ENCODE results near the gene HBS1L. TPM values are rescaled to one million over a fixed set of nuclear protein-coding genes. Genes with fewer than 3 reads are reported as not detected.

HBS1L gene
- total and polyA plus RNA-seq, 9 donors = 25.4 to 68.1 (median 55.9) TPM

GRCh38 chr6:134994431-134994830 is 60.2 kb downstream of the HBS1L start:
- TF ChIP-seq CTCF (IDR thresholded peaks at IDR 0.05) (no peak), EP300 (IDR thresholded peaks at IDR 0.05) (no peak), POLR2A (IDR thresholded peaks at IDR 0.05) (no peak)
- intact Hi-C loops (cut with DNase I) = no loop called here

GRCh38 chr6:134992155-134992554 is 62.5 kb downstream of the HBS1L start:
- H3K27me3 ChIP-seq = peaks cover 2% of the 10 kb centered on the region
- no peaks in the 10 kb centered on the region for H3K9me3 ChIP-seq
- H3K4me3 ChIP-seq = no peak overlapping the region
- no peak overlapping the region for H3K27ac ChIP-seq
- TF ChIP-seq CTCF (IDR thresholded peaks at IDR 0.05) (no peak), EP300 (IDR thresholded peaks at IDR 0.05) (no peak), POLR2A (IDR thresholded peaks at IDR 0.05) (no peak)
- intact Hi-C loops (cut with DNase I) = no loop called here
- 97 to 98% (median 97%) methylated on average over 6 of the region's 6 CpGs for WGBS, 3 donors
- no peaks in the 10 kb centered on the region for H3K4me1 ChIP-seq (ENCODE audit: insufficient read depth)
- H3K36me3 ChIP-seq = no peaks in the 10 kb centered on the region
- DNase-seq = no peak

More at GRCh38 chr6:134994431-134994830, 60.2 kb downstream of the HBS1L start:
- Histone ChIP-seq H3K27me3 (no peaks in the 10 kb centered on the region), H3K9me3 (no peaks in the 10 kb centered on the region), H3K4me3 (no peak overlapping the region), H3K36me3 (no peaks in the 10 kb centered on the region), H3K4me1 (ENCODE audit: insufficient read depth) (no peaks in the 10 kb centered on the region), H3K27ac (no peak overlapping the region)
- DNase-seq = no peak

GRCh38 chr6:134990262-134990661 is 64.4 kb downstream of the HBS1L start:
- no peaks in the 10 kb centered on the region for H3K4me1 ChIP-seq (ENCODE audit: insufficient read depth)
- intact Hi-C loops (cut with DNase I) = no loop called here
- WGBS, 3 donors = 94 to 97% (median 95%) methylated on average over 3 of the region's 3 CpGs
- no peaks in the 10 kb centered on the region for H3K9me3 ChIP-seq
- H3K27me3 ChIP-seq = peaks cover 3% of the 10 kb centered on the region
- no peak for TF ChIP-seq POLR2A (IDR thresholded peaks at IDR 0.05)
- TF ChIP-seq EP300 (IDR thresholded peaks at IDR 0.05) = no peak
- TF ChIP-seq CTCF (IDR thresholded peaks at IDR 0.05) = no peak
- H3K4me3 ChIP-seq = no peak overlapping the region
- H3K36me3 ChIP-seq = no peaks in the 10 kb centered on the region
- H3K27ac ChIP-seq = no peak overlapping the region
- no peak for DNase-seq

- TF ChIP-seq POLR2A (IDR thresholded peaks at IDR 0.05) = no peak
- no peak for DNase-seq
- Histone ChIP-seq H3K4me3 (no peak overlapping the region), H3K4me1 (ENCODE audit: insufficient read depth) (no peaks in the 10 kb centered on the region), H3K36me3 (no peaks in the 10 kb centered on the region), H3K27ac (no peak overlapping the region), H3K27me3 (peaks cover 3% of the 10 kb centered on the region), H3K9me3 (no peaks in the 10 kb centered on the region)
- WGBS, 3 donors = 29 to 33% (median 33%) methylated on average over 1 of the region's 1 CpG
- intact Hi-C loops (cut with DNase I) = no loop called here
Observed at GRCh38 chr6:134984821-134985220, 69.8 kb downstream of the HBS1L start.

- Histone ChIP-seq H3K4me3 (no peak overlapping the region), H3K36me3 (no peaks in the 10 kb centered on the region), H3K27me3 (peaks cover 3% of the 10 kb centered on the region), H3K27ac (no peak overlapping the region), H3K9me3 (no peaks in the 10 kb centered on the region), H3K4me1 (ENCODE audit: insufficient read depth) (no peaks in the 10 kb centered on the region)
- DNase-seq = no peak
- WGBS, 3 donors = 96 to 98% (median 96%) methylated on average over 2 of the region's 2 CpGs
- intact Hi-C loops (cut with DNase I) = no loop called here
- TF ChIP-seq EP300 (IDR thresholded peaks at IDR 0.05) = no peak
- TF ChIP-seq POLR2A (IDR thresholded peaks at IDR 0.05) = no peak
- no peak for TF ChIP-seq CTCF (IDR thresholded peaks at IDR 0.05)
Observed at GRCh38 chr6:134983823-134984222, 70.8 kb downstream of the HBS1L start.

Data from ovary (tissue), 9 donors.